ENCODE results near the gene GABBR2. TPM values are rescaled to one million over a fixed set of nuclear protein-coding genes. Genes with fewer than 3 reads are reported as not detected.

The GABBR2 gene
- total RNA-seq, 1 donor = not detected

- TF ChIP-seq CTCF (IDR thresholded peaks at IDR 0.05; ENCODE audit: insufficient read depth, low read depth, low read length) = no peak
- no peak for DNase-seq (ENCODE audit: low read depth)
- H3K4me3 ChIP-seq (ENCODE audit: low read depth, low read length) = no peak overlapping the region
These were observed 405.6 kb downstream of the GABBR2 start for GRCh38 chr9:98302938-98303632.

- TF ChIP-seq CTCF (IDR thresholded peaks at IDR 0.05; ENCODE audit: insufficient read depth, low read depth, low read length) = no peak
- DNase-seq (ENCODE audit: low read depth) = no peak
These were observed 406.6 kb downstream of the GABBR2 start for GRCh38 chr9:98302150-98302549.

GRCh38 chr9:98300611-98301010 lies 408.1 kb downstream of the GABBR2 start:
- TF ChIP-seq CTCF (IDR thresholded peaks at IDR 0.05; ENCODE audit: insufficient read depth, low read depth, low read length) = no peak
- no peak overlapping the region for H3K4me3 ChIP-seq (ENCODE audit: low read depth, low read length)
- no peak for DNase-seq (ENCODE audit: low read depth)

More at GRCh38 chr9:98302150-98302549, 406.6 kb downstream of the GABBR2 start:
- no peak overlapping the region for H3K4me3 ChIP-seq (ENCODE audit: low read depth, low read length)

- TF ChIP-seq CTCF (IDR thresholded peaks at IDR 0.05; ENCODE audit: insufficient read depth, low read depth, low read length) = no peak
- H3K4me3 ChIP-seq (ENCODE audit: low read depth, low read length) = no peak overlapping the region
- no peak for DNase-seq (ENCODE audit: low read depth)
These were observed 410.3 kb downstream of the GABBR2 start for GRCh38 chr9:98298476-98298875.

- no peak for TF ChIP-seq CTCF (IDR thresholded peaks at IDR 0.05; ENCODE audit: insufficient read depth, low read depth, low read length)
- H3K4me3 ChIP-seq (ENCODE audit: low read depth, low read length) = no peak overlapping the region
- DNase-seq (ENCODE audit: low read depth) = no peak
These were observed 412.9 kb downstream of the GABBR2 start for GRCh38 chr9:98295824-98296223.

- no peak overlapping the region for H3K4me3 ChIP-seq (ENCODE audit: low read depth, low read length)
- no peak for TF ChIP-seq CTCF (IDR thresholded peaks at IDR 0.05; ENCODE audit: insufficient read depth, low read depth, low read length)
- DNase-seq (ENCODE audit: low read depth) = no peak
These were observed 416.9 kb downstream of the GABBR2 start for GRCh38 chr9:98291820-98292219.

- DNase-seq (ENCODE audit: low read depth) = no peak
- TF ChIP-seq CTCF (IDR thresholded peaks at IDR 0.05; ENCODE audit: insufficient read depth, low read depth, low read length) = no peak
- H3K4me3 ChIP-seq (ENCODE audit: low read depth, low read length) = no peak overlapping the region
These were observed 418.3 kb downstream of the GABBR2 start for GRCh38 chr9:98290411-98290810.

All from fibroblast of villous mesenchyme (primary cell).